HFF-Myc (cell line): ENCODE measurements around the gene KATNIP.

Experiments used
- DNase-seq: peaks from one replicate; pipeline ENCODE4 v3.0.0-alpha.2; 2011; ENCODE audit warnings: low read depth; ENCODE audit errors: extremely low read depth
- H3K4me3 ChIP-seq: replicated peaks from 2 replicates; pipeline ENCODE4 v1.5.1; 2011; ENCODE audit warnings: low read depth, mild to moderate bottlenecking, control low read depth, low read length
- TF ChIP-seq, protein P1 (sequence below): IDR thresholded peaks from 2 replicates; pipeline ENCODE4 v1.5.1; 2012; ENCODE audit warnings: mild to moderate bottlenecking, low read depth, low read length, control low read depth; ENCODE audit errors: missing control alignments

The KATNIP gene

DNA sequence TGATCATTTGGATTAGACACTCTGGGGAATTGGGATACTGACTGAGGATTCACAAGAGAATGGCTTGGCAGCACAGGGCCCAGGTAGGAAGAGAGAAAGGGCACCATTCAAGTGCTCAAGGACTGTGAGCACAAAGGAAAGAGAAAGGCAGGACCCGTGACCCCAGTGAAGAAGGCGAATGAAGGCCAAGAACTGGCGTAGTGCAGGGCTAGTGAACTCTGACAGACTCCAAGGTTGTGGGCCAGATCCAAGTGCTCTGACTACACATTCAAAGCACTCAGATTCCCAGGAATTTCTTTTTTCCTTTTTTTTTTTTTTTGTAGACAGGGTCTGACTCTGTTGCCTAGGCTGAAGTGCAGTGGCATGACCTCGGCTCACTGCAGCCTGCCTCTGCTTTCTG is 5.3 kb upstream of the KATNIP start:
- H3K4me3 ChIP-seq = no peak overlapping the region
- no peak for DNase-seq

DNA sequence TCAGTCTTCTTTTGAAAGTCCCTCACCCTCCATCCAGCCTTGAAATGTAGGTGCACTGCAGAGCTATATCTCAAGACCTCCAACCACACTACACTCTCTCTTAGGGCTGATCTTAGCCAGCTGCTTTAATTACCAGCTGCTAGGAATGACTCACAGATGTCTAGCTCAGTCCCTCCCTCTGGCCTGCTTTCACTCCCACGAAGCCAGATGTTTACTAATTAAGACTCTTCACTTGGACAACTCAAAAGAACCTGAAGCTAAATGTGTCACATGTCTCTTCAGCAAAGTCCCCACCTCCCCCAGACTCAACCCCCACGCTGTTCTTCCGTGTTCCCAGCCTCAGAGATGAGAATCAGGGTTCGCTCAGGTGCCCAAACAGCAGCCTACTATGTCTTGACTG is 2.8 kb upstream of the KATNIP start:
- H3K4me3 ChIP-seq = no peak overlapping the region
- peak; percentile 37 for DNase-seq
- TF ChIP-seq, protein P1, sequence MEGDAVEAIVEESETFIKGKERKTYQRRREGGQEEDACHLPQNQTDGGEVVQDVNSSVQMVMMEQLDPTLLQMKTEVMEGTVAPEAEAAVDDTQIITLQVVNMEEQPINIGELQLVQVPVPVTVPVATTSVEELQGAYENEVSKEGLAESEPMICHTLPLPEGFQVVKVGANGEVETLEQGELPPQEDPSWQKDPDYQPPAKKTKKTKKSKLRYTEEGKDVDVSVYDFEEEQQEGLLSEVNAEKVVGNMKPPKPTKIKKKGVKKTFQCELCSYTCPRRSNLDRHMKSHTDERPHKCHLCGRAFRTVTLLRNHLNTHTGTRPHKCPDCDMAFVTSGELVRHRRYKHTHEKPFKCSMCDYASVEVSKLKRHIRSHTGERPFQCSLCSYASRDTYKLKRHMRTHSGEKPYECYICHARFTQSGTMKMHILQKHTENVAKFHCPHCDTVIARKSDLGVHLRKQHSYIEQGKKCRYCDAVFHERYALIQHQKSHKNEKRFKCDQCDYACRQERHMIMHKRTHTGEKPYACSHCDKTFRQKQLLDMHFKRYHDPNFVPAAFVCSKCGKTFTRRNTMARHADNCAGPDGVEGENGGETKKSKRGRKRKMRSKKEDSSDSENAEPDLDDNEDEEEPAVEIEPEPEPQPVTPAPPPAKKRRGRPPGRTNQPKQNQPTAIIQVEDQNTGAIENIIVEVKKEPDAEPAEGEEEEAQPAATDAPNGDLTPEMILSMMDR = no peak

More for the DNA sequence above, 5.3 kb upstream of the KATNIP start:
- TF ChIP-seq, protein P1 = no peak

DNA sequence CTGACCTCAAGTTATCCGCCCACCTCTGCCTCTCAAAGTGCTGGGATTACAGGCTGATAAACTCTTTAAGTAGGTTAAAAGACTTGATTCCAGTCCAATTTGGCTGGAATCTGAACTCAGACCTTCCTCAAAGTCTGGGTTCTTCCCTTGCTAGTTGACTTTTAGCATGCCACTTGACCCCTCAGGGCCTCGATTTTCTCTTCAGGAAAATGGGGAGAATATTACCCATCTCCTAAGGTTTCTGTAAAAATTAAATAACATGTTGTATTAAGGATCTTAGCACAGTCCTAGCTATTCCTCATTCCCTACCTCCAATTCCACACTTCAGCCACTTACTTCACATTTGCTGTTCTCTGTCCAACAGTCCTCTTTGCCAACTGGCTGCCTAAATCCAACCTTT is 2.1 kb upstream of the KATNIP start:
- TF ChIP-seq, protein P1 = no peak
- no peak for DNase-seq
- H3K4me3 ChIP-seq = no peak overlapping the region

DNA sequence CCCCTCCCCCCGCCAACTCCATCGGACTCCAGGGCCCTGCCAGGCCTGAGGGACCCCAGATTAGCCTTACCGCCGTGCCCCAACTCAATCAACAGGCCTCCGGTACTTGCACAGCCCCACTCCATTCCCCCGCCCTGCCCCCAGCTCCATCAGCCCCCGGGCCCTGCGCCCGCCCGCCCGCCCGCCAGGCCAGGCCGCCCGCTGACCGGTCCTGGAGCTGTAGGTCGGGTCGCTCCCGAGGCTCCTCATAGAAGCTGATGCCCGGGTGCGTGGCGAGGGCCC is 539 bp upstream of the KATNIP start:
- H3K4me3 ChIP-seq = peak overlapping the region; percentile 83
- TF ChIP-seq, protein P1 = no peak
- DNase-seq = no peak

DNA sequence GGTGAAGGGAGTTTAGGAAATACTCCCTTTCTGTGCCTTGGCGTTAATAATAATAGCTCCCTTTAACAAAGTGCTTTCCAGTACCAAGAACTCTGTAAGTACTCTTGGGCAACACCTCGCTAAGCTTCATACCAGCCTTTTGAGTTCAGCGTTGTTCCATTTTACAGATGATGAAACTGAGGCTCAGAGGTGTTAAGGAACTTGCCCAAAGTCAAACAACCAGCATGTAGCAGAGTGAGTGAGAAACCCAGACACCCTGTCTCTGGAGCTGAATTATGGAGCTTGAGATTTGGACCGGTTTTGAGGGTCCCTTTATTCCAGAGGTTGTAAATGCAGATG is 607 bp downstream of the KATNIP start:
- TF ChIP-seq, protein P1 = no peak
- no peak for DNase-seq
- H3K4me3 ChIP-seq = peak overlapping the region; percentile 83

DNA sequence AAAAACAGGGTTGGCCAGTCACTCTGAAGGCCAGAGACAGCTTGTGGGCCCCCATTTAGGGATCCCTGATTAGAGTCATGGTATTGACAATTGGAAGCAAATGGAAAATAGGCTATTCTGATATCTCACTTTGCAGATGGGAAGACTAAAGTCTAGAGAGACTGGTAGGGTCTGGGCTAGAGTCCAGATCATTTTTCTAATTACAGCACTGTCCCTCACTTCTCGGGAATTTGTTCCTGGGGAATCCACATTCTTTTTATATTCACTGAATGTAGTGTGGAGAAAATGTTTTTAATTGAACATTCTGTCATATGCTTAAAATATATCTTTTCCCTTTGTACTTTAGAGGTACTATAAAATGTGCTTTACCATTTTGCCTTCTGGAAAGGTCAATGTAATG is 1.1 kb downstream of the KATNIP start:
- TF ChIP-seq, protein P1 = no peak
- DNase-seq = no peak
- peak overlapping the region; percentile 83 for H3K4me3 ChIP-seq

DNA sequence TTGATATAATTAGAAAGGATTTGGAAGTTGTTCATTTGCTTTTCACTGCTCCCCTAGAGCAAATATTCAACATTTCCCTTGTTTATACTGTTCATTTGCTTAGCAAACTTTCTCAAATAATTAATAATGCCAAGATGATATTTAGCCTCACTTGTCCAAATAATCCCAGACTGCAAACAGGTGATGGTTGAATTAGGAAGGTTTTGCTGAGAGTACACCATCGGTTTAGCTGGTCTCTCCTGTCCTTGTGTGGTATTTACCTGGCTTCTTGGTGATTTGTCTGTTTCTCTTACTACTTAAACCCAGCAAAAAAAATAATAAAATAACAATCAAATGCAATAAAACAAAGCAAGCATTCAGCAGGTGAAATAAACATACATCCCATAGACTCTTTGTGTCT is 6.5 kb downstream of the KATNIP start:
- DNase-seq = no peak
- H3K4me3 ChIP-seq = no peak overlapping the region
- TF ChIP-seq, protein P1 = no peak
